Kidney epithelial cell (primary cell): Measurements from ENCODE around the gene COL13A1. TPM values are rescaled to one million over a fixed set of nuclear protein-coding genes. Genes with fewer than 3 reads are reported as not detected.

ENCODE experiments used
- DNase-seq: peaks from one replicate; pipeline ENCODE4 v3.0.0-alpha.2; 2010; ENCODE audit warnings: low read depth
- H3K27me3 ChIP-seq: 2 replicates; pipeline ENCODE4 v1.6.0; 2011; ENCODE audit warnings: low read length; ENCODE audit not compliant: control insufficient read depth, insufficient read depth
- H3K36me3 ChIP-seq: 2 replicates; pipeline ENCODE4 v1.5.1; 2011; ENCODE audit warnings: low read length; ENCODE audit not compliant: control insufficient read depth, insufficient read depth
- H3K4me3 ChIP-seq: 2 replicates; pipeline ENCODE4 v1.5.1; 2011; ENCODE audit warnings: low read depth, mild to moderate bottlenecking, control low read depth, low read length
- CTCF ChIP-seq: IDR thresholded peaks from 2 replicates; pipeline ENCODE4 v1.5.1; 2011; ENCODE audit warnings: mild to moderate bottlenecking, moderate library complexity, low read length, control low read depth, inconsistent platforms; ENCODE audit not compliant: insufficient read depth, poor library complexity, severe bottlenecking
- total RNA-seq: library from RNA; depleted of rRNA; stranded (reverse); fragments of >200 nt; gene quantifications from 2 replicates; pipeline ENCODE4 v1.2.3, GENCODE V29; 2015

The COL13A1 gene
- total RNA-seq, 1 donor from 2014 or later, result 1.7 TPM

- DNase-seq, result no peak
- Histone ChIP-seq H3K36me3 (no peaks in the 10 kb centered on the region), H3K27me3 (no peaks in the 10 kb centered on the region), H3K4me3 (no peak overlapping the region)
- no peak for TF ChIP-seq CTCF
These were observed 19.1 kb downstream of the COL13A1 start for GRCh38 chr10:69820817-69821216.

GRCh38 chr10:69825604-69826003, 23.9 kb downstream of the COL13A1 start:
- DNase-seq, result no peak
- H3K4me3 ChIP-seq, result no peak overlapping the region
- no peaks in the 10 kb centered on the region for H3K27me3 ChIP-seq
- no peaks in the 10 kb centered on the region for H3K36me3 ChIP-seq
- TF ChIP-seq CTCF, result no peak

- no peaks in the 10 kb centered on the region for H3K27me3 ChIP-seq
- no peak overlapping the region for H3K4me3 ChIP-seq
- TF ChIP-seq CTCF, result no peak
- no peaks in the 10 kb centered on the region for H3K36me3 ChIP-seq
- DNase-seq, result no peak
These were observed 24.4 kb downstream of the COL13A1 start for GRCh38 chr10:69826094-69826493.

- H3K36me3 ChIP-seq, result no peaks in the 10 kb centered on the region
- TF ChIP-seq CTCF, result no peak
- DNase-seq, result no peak
- no peaks in the 10 kb centered on the region for H3K27me3 ChIP-seq
- no peak overlapping the region for H3K4me3 ChIP-seq
These were observed 25.3 kb downstream of the COL13A1 start for GRCh38 chr10:69826789-69827554.

GRCh38 chr10:69828144-69828870, 26.6 kb downstream of the COL13A1 start:
- no peak for TF ChIP-seq CTCF
- Histone ChIP-seq H3K4me3 (no peak overlapping the region), H3K36me3 (no peaks in the 10 kb centered on the region), H3K27me3 (no peaks in the 10 kb centered on the region)
- no peak for DNase-seq
